ENCODE measurements around the gene PLA2G4A. TPM values are rescaled to one million over a fixed set of nuclear protein-coding genes. Genes with fewer than 3 reads are reported as not detected.

Gene PLA2G4A
- total and polyA plus RNA-seq, 2 donors (not counting 3 experiments of a cell fraction or from before 2014, with no cell fraction given) = 8.2 to 13.3 TPM

DNA sequence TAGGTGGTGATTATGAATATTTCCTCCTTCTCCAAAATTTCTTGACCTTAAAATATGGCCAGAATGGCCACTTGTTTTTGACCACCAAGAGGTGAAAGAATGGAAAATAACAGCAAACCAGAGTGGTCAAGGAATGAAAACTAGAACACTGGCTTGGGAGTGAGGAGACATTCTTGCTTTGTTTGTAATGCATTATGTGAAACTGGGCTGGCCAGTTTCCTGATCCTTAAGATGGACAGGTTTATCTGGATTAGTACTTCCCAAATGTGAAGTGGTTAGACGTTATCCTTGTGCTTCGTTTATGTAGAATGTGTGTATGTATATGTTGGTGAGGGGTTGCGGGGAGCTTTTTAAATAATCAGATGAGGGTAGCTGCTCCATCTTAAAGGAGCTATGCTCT, 12.8 kb downstream of the PLA2G4A start:
- H3K27ac ChIP-seq (ENCODE audit: insufficient read depth, low read depth, low read length) = no peak overlapping the region
- no peaks in the 10 kb centered on the region for H3K79me2 ChIP-seq (ENCODE audit: control insufficient read depth, insufficient read depth, low read length)
- dilution Hi-C loops (cut with MboI; ENCODE audit: extremely low pct_ligation_motif_present, low sequenced_read_pairs) = no loop called here
- H3K4me3 ChIP-seq (replicated peaks in 1 of 3; ENCODE audit: insufficient read depth in 1 of 3, low read depth in 1 of 3, low read length in 3 of 3) = no peak overlapping the region
- DNase-seq (ENCODE audit: low read depth, low spot score) (no peak), FAIRE-seq (no peak)
- no peak overlapping the region for H3K4me2 ChIP-seq (ENCODE audit: insufficient read depth, low read length)
- H3K9me1 ChIP-seq (replicated peaks; ENCODE audit: control insufficient read depth, extremely low read depth, insufficient read depth, low read length) = no peaks in the 10 kb centered on the region
- intact Hi-C loops (cut with micrococcal nuclease) = no loop called here
- ChIA-PET CTCF (interaction anchor here (1.2 to 1.4 kb wide), 2 partner anchors 13 to 36 kb away, joined by 3 to 4 read pairs; partner anchors contain the start of gene PLA2G4A), POLR2A (no interaction called here)
- no peaks in the 10 kb centered on the region for H3K27me3 ChIP-seq (ENCODE audit: control insufficient read depth in 2 of 2, insufficient read depth in 2 of 2, low read length in 2 of 2)
- H4K20me1 ChIP-seq (replicated peaks; ENCODE audit: control insufficient read depth, extremely low read depth, insufficient read depth, low read length) = no peaks in the 10 kb centered on the region
- no peaks in the 10 kb centered on the region for H3K36me3 ChIP-seq (ENCODE audit: control insufficient read depth in 2 of 2, extremely low read depth in 1 of 2, insufficient read depth in 2 of 2, low read length in 2 of 2)
- TF ChIP-seq POLR2A (IDR thresholded peaks at IDR 0.05; ENCODE audit: low read depth, low read length) = no peak
- no peak for TF ChIP-seq POLR2AphosphoS5 (IDR thresholded peaks at IDR 0.05; ENCODE audit: insufficient read depth, low read depth, low read length)
- TF ChIP-seq FOS (IDR thresholded peaks at IDR 0.05; ENCODE audit: borderline replicate concordance, insufficient read depth, low read length) = no peak
- TF ChIP-seq, protein P1, sequence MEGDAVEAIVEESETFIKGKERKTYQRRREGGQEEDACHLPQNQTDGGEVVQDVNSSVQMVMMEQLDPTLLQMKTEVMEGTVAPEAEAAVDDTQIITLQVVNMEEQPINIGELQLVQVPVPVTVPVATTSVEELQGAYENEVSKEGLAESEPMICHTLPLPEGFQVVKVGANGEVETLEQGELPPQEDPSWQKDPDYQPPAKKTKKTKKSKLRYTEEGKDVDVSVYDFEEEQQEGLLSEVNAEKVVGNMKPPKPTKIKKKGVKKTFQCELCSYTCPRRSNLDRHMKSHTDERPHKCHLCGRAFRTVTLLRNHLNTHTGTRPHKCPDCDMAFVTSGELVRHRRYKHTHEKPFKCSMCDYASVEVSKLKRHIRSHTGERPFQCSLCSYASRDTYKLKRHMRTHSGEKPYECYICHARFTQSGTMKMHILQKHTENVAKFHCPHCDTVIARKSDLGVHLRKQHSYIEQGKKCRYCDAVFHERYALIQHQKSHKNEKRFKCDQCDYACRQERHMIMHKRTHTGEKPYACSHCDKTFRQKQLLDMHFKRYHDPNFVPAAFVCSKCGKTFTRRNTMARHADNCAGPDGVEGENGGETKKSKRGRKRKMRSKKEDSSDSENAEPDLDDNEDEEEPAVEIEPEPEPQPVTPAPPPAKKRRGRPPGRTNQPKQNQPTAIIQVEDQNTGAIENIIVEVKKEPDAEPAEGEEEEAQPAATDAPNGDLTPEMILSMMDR (IDR thresholded peaks at IDR 0.05; ENCODE audit: extremely low read depth in 1 of 2, insufficient read depth in 1 of 2, low read depth in 1 of 2, low read length in 2 of 2) = no peak
- TF ChIP-seq MAX (IDR thresholded peaks at IDR 0.05; ENCODE audit: insufficient read depth, insufficient read length) = no peak
- TF ChIP-seq EZH2 (IDR thresholded peaks at IDR 0.05; ENCODE audit: borderline replicate concordance, low read depth, low read length, severe bottlenecking) = no peak
- no peak for TF ChIP-seq MYC (IDR thresholded peaks at IDR 0.05; ENCODE audit: low read depth, low read length)
- no peak for TF ChIP-seq JUN (IDR thresholded peaks at IDR 0.05; ENCODE audit: borderline replicate concordance, insufficient read depth, insufficient read length, low read depth)
- no peak for TF ChIP-seq GATA2 (IDR thresholded peaks at IDR 0.05; ENCODE audit: insufficient read depth, insufficient read length, low read depth, low read length)
- BruUV-seq (replicated peaks) = no TSS peak
- no peaks in the 10 kb centered on the region for H3K9me3 ChIP-seq (replicated peaks; ENCODE audit: control insufficient read depth, insufficient read depth, low read length)
- H3K4me1 ChIP-seq (ENCODE audit: control insufficient read depth, extremely low read depth, insufficient read depth, low read length) = peaks cover 10% of the 10 kb centered on the region
- no peak overlapping the region for H3K9ac ChIP-seq (replicated peaks; ENCODE audit: extremely low read depth, insufficient read depth, low read length)
- no peak overlapping the region for H2AFZ ChIP-seq (ENCODE audit: low read depth, low read length)
